GM20431 (cell line): Measurements from ENCODE around the gene CNTNAP2.

Experiments
- in situ Hi-C: fragments of 300-500 bp; cut with MseI, MboI; formaldehyde crosslinking; loops from one replicate; pipeline ENCODE4 v1.15.0; 2020; ENCODE audit warnings: low sequenced_read_pairs; ENCODE audit not compliant: unreplicated experiment

CNTNAP2 gene

GRCh38 chr7:147990942-147991341 is 1874.3 kb downstream of the CNTNAP2 start:
- in situ Hi-C loops: no loop called here

DNA sequence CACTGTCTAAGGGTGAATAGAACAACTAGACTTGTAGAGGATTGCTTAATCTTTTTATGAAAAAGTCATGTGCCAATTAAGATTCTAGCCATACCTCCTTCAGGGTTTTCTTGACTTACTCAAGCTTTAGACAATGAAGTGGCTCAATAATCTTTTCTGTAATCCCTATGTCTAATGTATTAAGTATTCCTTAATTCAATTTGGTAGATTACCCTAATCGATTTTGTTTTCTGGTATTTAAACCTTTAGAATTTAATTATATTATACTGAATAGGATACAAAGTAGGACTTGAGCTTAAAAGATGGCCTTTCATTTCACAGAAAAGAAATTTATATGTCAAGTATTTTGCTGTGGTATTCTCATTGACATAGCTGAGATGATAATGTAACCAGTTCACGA is 1876.1 kb downstream of the CNTNAP2 start:
- in situ Hi-C loops: no loop called here

- in situ Hi-C loops: no loop called here
Measured at GRCh38 chr7:147997636-147998035, 1881.0 kb downstream of the CNTNAP2 start.

- in situ Hi-C loops: no loop called here
Measured at GRCh38 chr7:147999962-148000361, 1883.4 kb downstream of the CNTNAP2 start.

DNA sequence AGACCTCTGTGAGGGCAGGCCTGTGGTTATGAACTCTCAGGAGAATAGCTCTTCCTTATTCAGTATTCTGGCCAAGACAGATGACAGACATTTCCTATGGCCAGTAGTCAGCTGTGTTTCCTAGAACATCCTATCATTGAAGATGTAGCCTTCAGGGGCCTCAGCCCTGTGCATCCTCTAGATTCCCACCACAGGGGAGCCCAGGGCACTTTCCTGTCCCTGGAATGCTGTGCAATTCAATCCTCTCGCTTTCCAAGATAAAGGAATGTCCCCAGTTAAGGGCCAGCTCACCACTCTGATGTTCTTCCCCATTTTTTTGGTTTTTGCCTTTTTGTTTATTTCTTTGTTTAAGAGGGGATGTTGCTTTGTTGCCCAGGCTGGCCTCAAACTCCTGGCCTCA is 1895.2 kb downstream of the CNTNAP2 start:
- in situ Hi-C loops: no loop called here

GRCh38 chr7:148014001-148014400 is 1897.4 kb downstream of the CNTNAP2 start:
- in situ Hi-C loops: no loop called here

GRCh38 chr7:148014541-148014940 is 1897.9 kb downstream of the CNTNAP2 start:
- in situ Hi-C loops: no loop called here

- in situ Hi-C loops: no loop called here
Measured at GRCh38 chr7:148017126-148017525, 1900.5 kb downstream of the CNTNAP2 start.

DNA sequence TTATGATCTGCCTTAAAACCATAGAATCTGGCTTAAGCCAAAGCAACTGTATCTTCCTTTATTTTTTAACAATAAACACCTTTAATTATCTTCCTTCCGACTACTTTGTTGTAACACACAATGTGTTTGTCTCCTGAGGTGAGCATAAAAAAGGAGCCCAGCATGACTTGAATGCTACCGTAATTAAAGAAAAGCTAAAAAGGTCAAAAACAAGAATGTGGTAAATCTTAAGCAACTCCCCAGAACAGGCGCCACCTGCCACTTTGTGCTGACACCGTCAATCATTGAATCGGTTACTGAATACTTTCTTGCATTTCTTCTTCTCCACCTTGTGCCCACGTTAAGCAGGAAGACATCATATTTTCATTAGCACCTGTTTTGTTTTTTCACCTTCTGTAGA is 1904.1 kb downstream of the CNTNAP2 start:
- in situ Hi-C loops: no loop called here

- in situ Hi-C loops: no loop called here
Measured at GRCh38 chr7:148021507-148022045, 1905.0 kb downstream of the CNTNAP2 start.

GRCh38 chr7:148022832-148023231 is 1906.2 kb downstream of the CNTNAP2 start:
- in situ Hi-C loops: no loop called here

DNA sequence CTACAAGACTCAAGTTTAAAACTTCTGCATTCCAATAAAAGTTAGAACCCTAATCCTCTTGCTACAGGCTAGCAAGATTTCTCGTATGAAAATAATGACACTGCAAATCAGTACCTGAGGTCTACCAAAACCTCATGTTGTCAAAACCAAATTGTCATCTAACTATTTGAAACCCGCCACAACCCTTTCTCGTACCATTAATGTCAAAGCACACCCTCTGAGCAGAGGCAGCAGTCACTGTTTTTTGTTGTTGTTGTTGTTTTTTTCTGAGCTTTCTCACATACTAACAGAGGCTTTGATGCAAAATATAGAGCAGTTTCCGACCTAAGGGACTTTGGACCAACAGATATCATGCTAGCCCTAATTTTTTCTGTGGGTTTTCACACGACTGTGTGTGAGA is 1910.1 kb downstream of the CNTNAP2 start:
- in situ Hi-C loops: no loop called here

DNA sequence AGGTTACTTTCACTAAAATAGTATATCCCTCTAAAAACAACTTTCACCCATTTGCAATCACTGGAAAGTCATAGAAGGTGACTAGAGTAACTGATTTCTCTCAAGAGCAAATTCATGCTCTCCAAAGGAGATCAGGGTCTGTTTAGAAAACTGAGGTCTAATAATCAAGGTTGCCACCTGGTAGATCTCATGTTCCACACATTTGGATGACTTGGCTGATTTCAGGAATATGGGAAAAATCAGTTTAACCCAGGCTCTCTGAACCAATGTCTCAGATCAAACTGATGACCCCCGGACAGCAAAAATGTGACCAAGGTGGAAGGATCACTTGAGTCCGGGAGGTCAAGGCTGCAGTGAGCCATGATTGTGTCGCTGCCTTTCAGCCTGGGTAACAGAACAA is 1911.6 kb downstream of the CNTNAP2 start:
- in situ Hi-C loops: no loop called here

DNA sequence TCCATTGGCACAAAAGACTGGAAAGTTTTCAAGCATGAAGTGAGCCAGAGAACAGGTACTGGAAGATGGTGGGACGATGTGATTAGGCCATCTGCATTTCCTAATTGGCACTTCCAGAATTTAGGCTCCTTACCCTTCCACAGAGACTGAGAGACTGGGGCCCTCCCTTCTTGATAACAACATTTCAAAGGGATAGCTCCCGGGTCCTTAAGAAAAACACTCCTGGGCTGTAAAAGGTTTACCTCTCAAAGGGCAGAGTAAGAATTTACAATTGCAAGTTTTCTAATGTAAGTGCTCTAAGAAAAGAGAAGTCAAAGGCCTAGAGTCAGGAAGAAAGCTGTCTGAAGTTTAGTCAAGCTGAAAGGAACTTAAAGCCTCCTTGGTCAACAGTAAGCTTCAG is 1914.4 kb downstream of the CNTNAP2 start:
- in situ Hi-C loops: no loop called here

- in situ Hi-C loops: no loop called here
Measured at GRCh38 chr7:148031811-148032210, 1915.2 kb downstream of the CNTNAP2 start.

GRCh38 chr7:148035950-148036349 is 1919.3 kb downstream of the CNTNAP2 start:
- in situ Hi-C loops: no loop called here

- in situ Hi-C loops: no loop called here
Measured at GRCh38 chr7:148037044-148037443, 1920.4 kb downstream of the CNTNAP2 start.

DNA sequence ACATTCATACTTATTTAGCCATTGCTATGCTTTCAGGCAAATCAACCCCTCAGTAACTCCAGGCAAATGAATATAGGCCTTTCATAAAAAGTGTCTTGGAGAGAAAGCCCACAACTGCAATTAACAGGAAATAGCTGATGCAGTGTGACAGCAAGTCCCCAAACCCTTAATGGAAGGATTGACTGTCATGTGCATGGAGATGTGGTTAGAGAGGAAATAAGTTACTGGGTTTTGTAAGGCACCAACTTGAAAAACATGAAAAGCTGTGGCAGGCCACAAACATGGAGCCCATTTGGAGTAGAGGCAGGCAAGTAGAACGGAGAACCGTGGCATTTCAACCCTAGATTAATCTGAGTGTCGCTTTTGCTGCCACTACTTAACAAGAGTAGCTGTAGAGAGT is 1924.6 kb downstream of the CNTNAP2 start:
- in situ Hi-C loops: no loop called here

DNA sequence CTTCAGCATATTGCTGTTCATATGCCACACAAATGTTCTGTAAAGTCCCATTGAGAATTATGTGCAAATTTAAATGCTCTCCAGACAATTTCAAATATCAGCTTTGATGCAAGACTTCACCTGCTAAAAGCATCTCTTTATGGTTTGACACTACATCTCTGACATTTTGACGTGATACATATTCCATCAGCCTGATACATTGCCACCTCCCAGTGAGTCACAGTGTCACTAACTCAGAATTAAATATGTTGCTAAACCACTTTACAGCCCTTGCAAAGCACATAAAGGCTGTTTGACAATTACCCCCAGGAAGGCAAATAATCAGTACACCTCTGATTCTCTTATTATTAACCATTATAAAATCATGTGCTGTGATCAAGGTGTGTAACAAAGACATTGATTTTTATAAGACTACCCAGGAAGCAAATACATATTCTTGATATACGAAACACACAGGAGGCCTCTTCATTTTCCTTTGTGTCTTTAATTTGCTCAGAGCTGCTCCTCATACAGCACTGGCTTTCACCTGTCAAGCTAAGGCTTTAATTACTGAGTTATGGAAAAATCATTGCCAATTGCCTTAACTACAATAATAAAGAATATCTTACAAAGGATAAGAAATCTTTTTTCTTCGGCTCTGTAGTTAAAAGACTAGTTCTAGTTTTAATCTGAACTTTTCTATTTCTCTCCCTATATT is 1926.5 kb downstream of the CNTNAP2 start:
- in situ Hi-C loops: no loop called here

DNA sequence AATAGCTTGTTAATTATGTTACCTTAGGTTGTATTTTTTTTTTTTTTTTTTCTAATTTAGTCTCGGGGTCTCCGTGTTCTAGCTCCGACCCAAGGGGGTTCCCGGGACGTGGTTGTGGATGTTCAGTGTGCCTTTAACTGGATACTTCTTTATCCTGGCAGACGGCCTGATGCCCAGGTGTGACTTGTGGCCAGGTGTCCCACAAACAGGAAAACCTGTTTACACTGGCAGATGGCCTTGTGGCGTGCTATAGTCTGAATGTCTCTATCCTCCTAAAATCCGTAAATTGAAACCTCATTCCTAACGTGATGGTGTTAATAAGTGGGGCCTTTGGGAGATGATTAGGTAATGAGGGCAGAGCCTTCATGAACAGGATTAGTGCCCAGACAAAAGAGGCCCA is 1927.6 kb downstream of the CNTNAP2 start:
- in situ Hi-C loops: no loop called here

- in situ Hi-C loops: no loop called here
Measured at GRCh38 chr7:148045521-148045920, 1928.9 kb downstream of the CNTNAP2 start.

GRCh38 chr7:148049068-148049467 is 1932.5 kb downstream of the CNTNAP2 start:
- in situ Hi-C loops: no loop called here
